GM12878 (cell line): ENCODE results near the gene GSE1. TPM values are rescaled to one million over a fixed set of nuclear protein-coding genes. Genes with fewer than 3 reads are reported as not detected.

Experiments
- ATAC-seq: fragments of 200-7000 bp; cut with Tn5 transposase; 3 replicates; pipeline ENCODE4 v1.9.1; 2020; ENCODE audit warnings: mild to moderate bottlenecking, moderate library complexity
- BruUV-seq: library from RNA; stranded (reverse); fragments of 400-500 nt; replicated peaks from 2 replicates; lab custom pipeline; 2021; lab: Mats Ljungman, UMichigan
- CTCF ChIA-PET: fragments of 300-600 bp; sonication (Branson Sonifier 250); formaldehyde crosslinking; extraction: SDS; loops from one replicate; lab custom pipeline; 2021; ENCODE audit warnings: inconsistent platforms; lab: Yijun Ruan, JAX
- POLR2A ChIA-PET: fragments of 350-600 bp; formaldehyde crosslinking; extraction: SDS; loops from one replicate; lab custom pipeline; 2021; ENCODE audit warnings: inconsistent platforms; lab: Charles Lee
- RAD21 ChIA-PET: fragments of 300-600 bp; sonication (Branson Sonifier 250); formaldehyde crosslinking; loops from one replicate; lab custom pipeline; 2023; ENCODE audit warnings: antibody characterized with exemption; ENCODE audit not compliant: unreplicated experiment; lab: Charles Lee
- SMC1A ChIA-PET: fragments of 300-600 bp; sonication (Branson Sonifier 250); formaldehyde crosslinking; loops from one replicate; lab custom pipeline; 2023; ENCODE audit not compliant: unreplicated experiment, uncharacterized antibody; lab: Charles Lee
- DNase-seq: peaks from one replicate; pipeline ENCODE4 v3.0.0-alpha.2; 2011; ENCODE audit warnings: low read depth, low spot score
- FAIRE-seq: peaks from 3 replicates; lab custom pipeline; 2011; peaks lifted over from hg19 to GRCh38; lab: Jason Lieb, UNC
- H2AFZ ChIP-seq: 2 replicates; pipeline ENCODE4 v1.6.0; 2011; ENCODE audit warnings: low read depth, low read length, control low read depth; ENCODE audit not compliant: control insufficient read depth
- H3K27ac ChIP-seq: 2 replicates; pipeline ENCODE4 v1.5.1; 2011; ENCODE audit warnings: control low read depth; ENCODE audit not compliant: control insufficient read depth, insufficient read depth
- H3K27me3 ChIP-seq, 2 experiments: replicated peaks in 1 of 2; 2 replicates each; pipeline versions ENCODE4 v1.6.0 to v1.6.1; 2011; ENCODE audit warnings: low read length in 1 of 2; ENCODE audit not compliant: control insufficient read depth in 2 of 2, insufficient read depth in 2 of 2
- H3K36me3 ChIP-seq, 2 experiments: 2 replicates each; pipeline ENCODE4 v1.5.1; 2011; ENCODE audit warnings: low read length in 1 of 2; ENCODE audit not compliant: control insufficient read depth in 2 of 2, insufficient read depth in 2 of 2
- H3K4me1 ChIP-seq: 2 replicates; pipeline ENCODE4 v1.6.1; 2011; ENCODE audit warnings: mild to moderate bottlenecking, low read length, moderate library complexity, mixed read lengths; ENCODE audit not compliant: control insufficient read depth, insufficient read depth
- H3K4me2 ChIP-seq: 2 replicates; pipeline ENCODE4 v1.6.0; 2011; ENCODE audit warnings: control low read depth; ENCODE audit not compliant: control insufficient read depth, insufficient read depth
- H3K4me3 ChIP-seq: fragments of 200-600 bp; sonication (generic); 2 replicates; pipeline ENCODE4 v1.5.1; 2016
- H3K79me2 ChIP-seq: 2 replicates; pipeline ENCODE4 v1.6.0; 2011; ENCODE audit warnings: low read length; ENCODE audit not compliant: control insufficient read depth, insufficient read depth
- H3K9ac ChIP-seq: 2 replicates; pipeline ENCODE4 v1.8.0; 2011; ENCODE audit warnings: low read length, control low read depth, mixed read lengths; ENCODE audit not compliant: control insufficient read depth, insufficient read depth
- H3K9me3 ChIP-seq: replicated peaks from 3 replicates; pipeline ENCODE4 v1.5.1; 2011; ENCODE audit warnings: mild to moderate bottlenecking, low read length; ENCODE audit not compliant: control insufficient read depth, insufficient read depth
- H4K20me1 ChIP-seq: 2 replicates; pipeline ENCODE4 v1.6.0; 2011; ENCODE audit not compliant: control insufficient read depth, insufficient read depth
- CREB1 ChIP-seq: IDR thresholded peaks from 2 replicates; pipeline ENCODE4 v1.6.1; 2012; ENCODE audit warnings: low read depth, mild to moderate bottlenecking, inconsistent platforms
- SMARCA5 ChIP-seq: fragments of 450-650 bp; IDR thresholded peaks from 2 replicates; pipeline ENCODE4 v1.6.1; 2017; ENCODE audit warnings: mild to moderate bottlenecking
- WGBS: methylation state at CpG from one replicate; pipeline ENCODE4 v1.1.6; 2016; ENCODE audit warnings: low lambda C conversion rate; ENCODE audit not compliant: insufficient replicate concordance, insufficient coverage; ENCODE audit errors: missing lambda C conversion rate; 5-methylcytosine and 5-hydroxymethylcytosine counted together
- in situ Hi-C: fragments of 300-500 bp; cut with MboI; formaldehyde crosslinking; loops from 9 replicates; pipeline ENCODE4 v1.14.3; 2018; ENCODE audit warnings: mixed read lengths
- intact Hi-C: fragments of 100-400 bp; cut with micrococcal nuclease; formaldehyde crosslinking; loops from one replicate; pipeline ENCODE4 v1.14.2; 2022; ENCODE audit not compliant: unreplicated experiment
- polyA plus RNA-seq, 11 experiments: library from polyadenylated mRNA; depleted of rRNA in 4 of 11; unstranded in 6 of 11; stranded (reverse) in 5 of 11; fragments of >200 nt; fragmentation: Nextera tagmentation in 4 of 11; fragmentation: Illumina TruSeq in 1 of 11; extraction: Ambion mirVana in 4 of 11; extraction: Trizol in 1 of 11; gene quantifications; 1 replicate in 1 of 11; 2 replicates in 10 of 11; pipeline versions ENCODE4 v1.2.1 to v1.2.3, GENCODE V29; 2011 to 2016; ENCODE audit warnings: inconsistent platforms in 2 of 11, missing spikeins in 2 of 11, low read depth in 1 of 11
- total RNA-seq, 4 experiments: library from RNA; depleted of rRNA in 3 of 4; stranded (reverse); fragments of >200 nt in 3 of 4; fragmentation: Illumina TruSeq in 1 of 4; extraction: Trizol in 1 of 4; gene quantifications; 2 replicates each; pipeline versions ENCODE4 v1.2.1 to v1.2.3, GENCODE V29; 2013 to 2021
- TF ChIP-seq, protein P1 (sequence below): fragments of 450-650 bp; IDR thresholded peaks from 2 replicates; pipeline ENCODE4 v1.6.1; 2017; ENCODE audit warnings: mild to moderate bottlenecking
- TF ChIP-seq, protein P2 (sequence below): fragments of 150-350 bp; IDR thresholded peaks from 2 replicates; pipeline ENCODE4 v1.6.1; 2016; ENCODE audit warnings: low read depth, low read length

GSE1 gene
- total and polyA plus RNA-seq, 10 of the 15 experiments (the other 5 are each of a cell fraction or from before 2014, with no cell fraction given): 4.6 to 58.7 (median 18.2) TPM

DNA sequence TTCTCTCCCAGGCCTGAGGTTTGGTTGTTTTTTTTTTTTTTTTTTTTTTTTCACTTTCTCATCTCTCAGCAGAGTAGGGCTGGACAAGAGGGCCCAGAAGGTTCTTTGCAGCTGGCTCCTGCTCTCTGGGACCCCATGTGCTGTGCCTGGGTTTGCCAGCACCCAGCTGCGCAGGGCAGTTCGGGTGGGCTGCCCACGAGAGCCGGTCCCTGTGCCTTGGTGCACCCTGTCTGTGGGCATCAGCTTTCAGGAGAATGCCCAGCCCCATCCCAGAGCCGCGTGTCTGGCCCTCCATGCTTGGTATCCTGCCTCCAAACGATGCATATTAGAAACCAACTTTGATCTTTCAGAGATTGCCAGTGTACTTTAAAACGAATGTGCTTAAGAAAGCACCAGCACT lies 15.0 kb upstream of the GSE1 start:
- Histone ChIP-seq H3K9ac (no peak overlapping the region), H3K36me3 (peaks cover 0 to 2% of the 10 kb centered on the region in 2 experiments; a peak in 3 of 4 replicates), H3K4me1 (peaks cover 16% of the 10 kb centered on the region), H3K9me3 (no peaks in the 10 kb centered on the region), H4K20me1 (no peaks in the 10 kb centered on the region; the same call in 1 of the 2 replicates), H3K27ac (no peak overlapping the region), H3K4me2 (no peak overlapping the region), H3K27me3 (no peaks in the 10 kb centered on the region), H3K79me2 (no peaks in the 10 kb centered on the region; the same call in 1 of the 2 replicates), H3K4me3 (no peak overlapping the region), H2AFZ (no peak overlapping the region)
- ATAC-seq (no peak), FAIRE-seq (no peak), DNase-seq (no peak)
- CTCF ChIA-PET: interaction anchor here (1.3 kb wide), 1 partner anchor 12 kb away, joined by 3 read pairs; no protein-coding TSS in a partner anchor
- SMC1A ChIA-PET: no interaction called here
- in situ Hi-C loops (no loop called here), intact Hi-C loops (no loop called here)
- RAD21 ChIA-PET: no interaction called here
- 89% methylated on average over 8 of the region's 8 CpGs for WGBS
- TF ChIP-seq, protein P1, sequence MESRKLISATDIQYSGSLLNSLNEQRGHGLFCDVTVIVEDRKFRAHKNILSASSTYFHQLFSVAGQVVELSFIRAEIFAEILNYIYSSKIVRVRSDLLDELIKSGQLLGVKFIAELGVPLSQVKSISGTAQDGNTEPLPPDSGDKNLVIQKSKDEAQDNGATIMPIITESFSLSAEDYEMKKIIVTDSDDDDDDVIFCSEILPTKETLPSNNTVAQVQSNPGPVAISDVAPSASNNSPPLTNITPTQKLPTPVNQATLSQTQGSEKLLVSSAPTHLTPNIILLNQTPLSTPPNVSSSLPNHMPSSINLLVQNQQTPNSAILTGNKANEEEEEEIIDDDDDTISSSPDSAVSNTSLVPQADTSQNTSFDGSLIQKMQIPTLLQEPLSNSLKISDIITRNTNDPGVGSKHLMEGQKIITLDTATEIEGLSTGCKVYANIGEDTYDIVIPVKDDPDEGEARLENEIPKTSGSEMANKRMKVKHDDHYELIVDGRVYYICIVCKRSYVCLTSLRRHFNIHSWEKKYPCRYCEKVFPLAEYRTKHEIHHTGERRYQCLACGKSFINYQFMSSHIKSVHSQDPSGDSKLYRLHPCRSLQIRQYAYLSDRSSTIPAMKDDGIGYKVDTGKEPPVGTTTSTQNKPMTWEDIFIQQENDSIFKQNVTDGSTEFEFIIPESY: no peak
- TF ChIP-seq, protein P2, sequence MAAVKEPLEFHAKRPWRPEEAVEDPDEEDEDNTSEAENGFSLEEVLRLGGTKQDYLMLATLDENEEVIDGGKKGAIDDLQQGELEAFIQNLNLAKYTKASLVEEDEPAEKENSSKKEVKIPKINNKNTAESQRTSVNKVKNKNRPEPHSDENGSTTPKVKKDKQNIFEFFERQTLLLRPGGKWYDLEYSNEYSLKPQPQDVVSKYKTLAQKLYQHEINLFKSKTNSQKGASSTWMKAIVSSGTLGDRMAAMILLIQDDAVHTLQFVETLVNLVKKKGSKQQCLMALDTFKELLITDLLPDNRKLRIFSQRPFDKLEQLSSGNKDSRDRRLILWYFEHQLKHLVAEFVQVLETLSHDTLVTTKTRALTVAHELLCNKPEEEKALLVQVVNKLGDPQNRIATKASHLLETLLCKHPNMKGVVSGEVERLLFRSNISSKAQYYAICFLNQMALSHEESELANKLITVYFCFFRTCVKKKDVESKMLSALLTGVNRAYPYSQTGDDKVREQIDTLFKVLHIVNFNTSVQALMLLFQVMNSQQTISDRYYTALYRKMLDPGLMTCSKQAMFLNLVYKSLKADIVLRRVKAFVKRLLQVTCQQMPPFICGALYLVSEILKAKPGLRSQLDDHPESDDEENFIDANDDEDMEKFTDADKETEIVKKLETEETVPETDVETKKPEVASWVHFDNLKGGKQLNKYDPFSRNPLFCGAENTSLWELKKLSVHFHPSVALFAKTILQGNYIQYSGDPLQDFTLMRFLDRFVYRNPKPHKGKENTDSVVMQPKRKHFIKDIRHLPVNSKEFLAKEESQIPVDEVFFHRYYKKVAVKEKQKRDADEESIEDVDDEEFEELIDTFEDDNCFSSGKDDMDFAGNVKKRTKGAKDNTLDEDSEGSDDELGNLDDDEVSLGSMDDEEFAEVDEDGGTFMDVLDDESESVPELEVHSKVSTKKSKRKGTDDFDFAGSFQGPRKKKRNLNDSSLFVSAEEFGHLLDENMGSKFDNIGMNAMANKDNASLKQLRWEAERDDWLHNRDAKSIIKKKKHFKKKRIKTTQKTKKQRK: no peak
- TF ChIP-seq SMARCA5 (no peak), CREB1 (no peak)
- POLR2A ChIA-PET: no interaction called here
- no TSS peak for BruUV-seq
